Lung (tissue), 12 donors: ENCODE measurements around the gene HAND1. TPM values are rescaled to one million over a fixed set of nuclear protein-coding genes. Genes with fewer than 3 reads are reported as not detected.
A peak's percentile ranks its signal among the peaks of the same experiment; 100 is the strongest.

Experiments used
- ATAC-seq: fragments of 200-7000 bp; cut with Tn5 transposase; one replicate; pipeline ENCODE4 v1.9.1; 2020; ENCODE audit warnings: moderate number of reproducible peaks; ENCODE audit not compliant: insufficient read depth, low FRiP score
- DNase-seq, 3 donors: peaks; one replicate each; pipeline ENCODE4 v3.0.0-alpha.2; 2013 to 2017
- H3K27ac ChIP-seq, 2 donors: one replicate each; pipeline ENCODE4 v1.5.1; 2013; ENCODE audit warnings: mild to moderate bottlenecking in 2 of 2, moderate library complexity in 2 of 2, control low read depth in 1 of 2, inconsistent platforms in 1 of 2, low read depth in 1 of 2, low read length in 1 of 2
- H3K27me3 ChIP-seq, 3 donors: one replicate each; pipeline ENCODE4 v1.5.1; 2013; ENCODE audit warnings: low read length in 2 of 3; ENCODE audit not compliant: control insufficient read depth in 3 of 3, insufficient read depth in 3 of 3
- H3K36me3 ChIP-seq, 4 donors: one replicate each; pipeline ENCODE4 v1.5.1; 2013; ENCODE audit warnings: low read length in 4 of 4, mild to moderate bottlenecking in 1 of 4, moderate library complexity in 1 of 4; ENCODE audit not compliant: control insufficient read depth in 4 of 4, insufficient read depth in 4 of 4
- H3K4me1 ChIP-seq, 5 donors: one replicate each; pipeline ENCODE4 v1.5.1; 2013; ENCODE audit warnings: low read length in 5 of 5, mild to moderate bottlenecking in 2 of 5, moderate library complexity in 1 of 5; ENCODE audit not compliant: control insufficient read depth in 5 of 5, insufficient read depth in 5 of 5
- H3K4me3 ChIP-seq: one replicate; pipeline ENCODE4 v1.5.1; 2013; ENCODE audit warnings: mild to moderate bottlenecking, control low read depth, moderate library complexity
- H3K9ac ChIP-seq, 2 donors: one replicate each; pipeline ENCODE4 v1.5.1; 2013; ENCODE audit warnings: low read length in 2 of 2, control low read depth in 1 of 2; ENCODE audit not compliant: insufficient read depth in 1 of 2
- H3K9me3 ChIP-seq, 4 donors: one replicate each; pipeline ENCODE4 v1.5.1; 2013; ENCODE audit warnings: low read length in 3 of 4, mild to moderate bottlenecking in 1 of 4, moderate library complexity in 1 of 4; ENCODE audit not compliant: control insufficient read depth in 4 of 4, insufficient read depth in 3 of 4
- CTCF ChIP-seq: IDR thresholded peaks from 2 replicates; pipeline ENCODE4 v1.5.1; 2012; ENCODE audit warnings: mild to moderate bottlenecking; ENCODE audit errors: control extremely low read depth, extremely low read depth
- WGBS, 2 donors: extraction: QIAGEN DNeasy Blood & Tissue Kit; methylation state at CpG; one replicate each; pipeline ENCODE4 v1.1.7; 2013; 5-methylcytosine and 5-hydroxymethylcytosine counted together
- polyA plus RNA-seq, 2 donors: library from polyadenylated mRNA; stranded (reverse); fragments of 200-250 nt; gene quantifications; one replicate each; pipeline ENCODE4 v1.2.1, GENCODE V29; 2013
- total RNA-seq, 2 donors: library from RNA; depleted of rRNA in 1 of 2; stranded (reverse); fragments of >200 nt in 1 of 2; gene quantifications; one replicate each; pipeline ENCODE4 v1.2.1, GENCODE V29; 2014 to 2021
- donor health status: control.
- donor health status: control.
- donor health status: Bipolar disorder and iron deficiency.
- donor health status: healthy.
- donor health status: DM: yes; HTN: yes; CAD: no.

HAND1 gene
- total and polyA plus RNA-seq, 4 donors, result 0.02 to 0.21 (median 0.12) TPM; not detected in 1

- TF ChIP-seq CTCF, result no peak
- Histone ChIP-seq H3K27me3 (no peaks in the 10 kb centered on the region), H3K9ac (peak within 1 kb of the TSS; percentile 13 to 42), H3K36me3 (peaks cover 0 to 22% (median 10%) of the 10 kb centered on the region in 4 donors), H3K27ac (peak within 1 kb of the TSS; percentile 83 to 95), H3K4me1 (peaks cover 3 to 22% (median 8%) of the 10 kb centered on the region in 5 donors), H3K4me3 (peak within 1 kb of the TSS; percentile 79), H3K9me3 (no peaks in the 10 kb centered on the region)
- 0% methylated on average over 70 of the region's 70 CpGs for WGBS, 2 donors
- peak; percentile 98 for ATAC-seq
- peak; percentile 95 to 97 (median 96) for DNase-seq
These were observed 32.4 kb downstream of the HAND1 start, which contains the start of gene SAP30L for GRCh38 chr5:154445422-154446194. Gene SAP30L, plus strand, starts transcription at chr5:154445997. Its CDS starts 608 bp downstream, at chr5:154446605.

GRCh38 chr5:154444556-154445421 lies 33.2 kb downstream of the HAND1 start:
- peaks cover 3 to 22% (median 8%) of the 10 kb centered on the region in 5 donors for H3K4me1 ChIP-seq
- H3K27ac ChIP-seq, result peak overlapping the region; percentile 38 to 83
- TF ChIP-seq CTCF, result no peak
- 4% methylated on average over 30 of the region's 30 CpGs for WGBS, 2 donors
- DNase-seq (peak in 2 of 3 donors; percentile 4 to 6), ATAC-seq (no peak)
- H3K9ac ChIP-seq, result peak overlapping the region; percentile 13 to 42
- H3K36me3 ChIP-seq, result peaks cover 0 to 25% (median 11%) of the 10 kb centered on the region in 4 donors
- H3K27me3 ChIP-seq, result no peaks in the 10 kb centered on the region
- H3K4me3 ChIP-seq, result peak overlapping the region; percentile 77
- no peaks in the 10 kb centered on the region for H3K9me3 ChIP-seq

- 95 to 96% methylated on average over 1 of the region's 1 CpG for WGBS, 2 donors
- no peak for ATAC-seq
- H3K27me3 ChIP-seq, result no peaks in the 10 kb centered on the region
- no peaks in the 10 kb centered on the region for H3K9me3 ChIP-seq
- H3K4me1 ChIP-seq, result peaks cover 0 to 18% (median 7%) of the 10 kb centered on the region in 5 donors
- TF ChIP-seq CTCF, result no peak
- H3K27ac ChIP-seq, result no peak overlapping the region
- H3K4me3 ChIP-seq, result no peak overlapping the region
- DNase-seq, result no peak
- no peak overlapping the region for H3K9ac ChIP-seq
- peaks cover 3 to 29% (median 19%) of the 10 kb centered on the region in 4 donors for H3K36me3 ChIP-seq
These were observed 35.2 kb downstream of the HAND1 start for GRCh38 chr5:154442801-154443200.
